K562 (cell line): Measurements from ENCODE around the gene TIGD1. TPM values are rescaled to one million over a fixed set of nuclear protein-coding genes. Genes with fewer than 3 reads are reported as not detected.

Source experiments
- ATAC-seq: fragments of 200-7000 bp; cut with Tn5 transposase; 3 replicates; pipeline ENCODE4 v1.9.1; 2020; ENCODE audit warnings: moderate library complexity
- BruUV-seq: library from RNA; stranded (reverse); fragments of 400-500 nt; replicated peaks from 2 replicates; lab custom pipeline; 2021; lab: Mats Ljungman, UMichigan
- CTCF ChIA-PET: fragments of 300-600 bp; formaldehyde crosslinking; extraction: SDS; loops from one replicate; lab custom pipeline; 2021; ENCODE audit warnings: low intra/inter-chr PET ratio; lab: Yijun Ruan, JAX
- POLR2A ChIA-PET: fragments of 300-600, 350-650 bp; sonication (Branson Sonifier 250); formaldehyde crosslinking; extraction: SDS; loops from one replicate; lab custom pipeline; 2021; ENCODE audit warnings: antibody characterized with exemption, inconsistent platforms; lab: Yijun Ruan, JAX
- DNase-seq, 4 experiments: peaks; one replicate each; pipeline versions ENCODE4 v3.0.0 to v3.0.0-alpha.2; 2011 to 2018; ENCODE audit warnings: low spot score in 3 of 4, mixed read lengths in 3 of 4; ENCODE audit errors: extremely low read depth in 1 of 4
- FAIRE-seq: peaks from 2 replicates; lab custom pipeline; 2011; peaks lifted over from hg19 to GRCh38; lab: Jason Lieb, UNC
- H2AFZ ChIP-seq: 2 replicates; pipeline ENCODE4 v1.6.0; 2011; ENCODE audit warnings: low read depth, low read length, control low read depth, inconsistent platforms
- H3K27ac ChIP-seq: fragments of 200-600 bp; 3 replicates; pipeline ENCODE4 v1.8.0; 2011; ENCODE audit warnings: low read depth, mild to moderate bottlenecking, control low read depth, inconsistent platforms, low read length, moderate library complexity, mixed read lengths; ENCODE audit errors: extremely low read depth
- H3K27me3 ChIP-seq, 2 experiments: fragments of 300-600 bp in 1 of 2; 2 replicates in 1 of 2; 3 replicates in 1 of 2; pipeline versions ENCODE4 v1.6.0 to v1.8.0; 2011; ENCODE audit warnings: inconsistent platforms in 2 of 2, low read length in 2 of 2, mild to moderate bottlenecking in 1 of 2, mixed read lengths in 1 of 2, moderate library complexity in 1 of 2; ENCODE audit not compliant: control insufficient read depth in 2 of 2, insufficient read depth in 2 of 2
- H3K36me3 ChIP-seq: fragments of 300-600 bp; 3 replicates; pipeline ENCODE4 v1.8.0; 2011; ENCODE audit warnings: mild to moderate bottlenecking, low read length, inconsistent platforms; ENCODE audit not compliant: control insufficient read depth, insufficient read depth
- H3K4me1 ChIP-seq, 2 experiments: fragments of 200-600 bp in 1 of 2; replicated peaks in 1 of 2; 2 replicates in 1 of 2; 3 replicates in 1 of 2; pipeline versions ENCODE4 v1.5.1 to v1.8.0; 2011; ENCODE audit warnings: inconsistent platforms in 2 of 2, low read length in 2 of 2, mild to moderate bottlenecking in 1 of 2, mixed read lengths in 1 of 2, moderate library complexity in 1 of 2; ENCODE audit not compliant: control insufficient read depth in 2 of 2, insufficient read depth in 2 of 2
- H3K4me2 ChIP-seq: 2 replicates; pipeline ENCODE4 v1.6.1; 2011; ENCODE audit warnings: low read length, control low read depth, inconsistent platforms, mixed read lengths; ENCODE audit not compliant: insufficient read depth
- H3K4me3 ChIP-seq: fragments of 200-600 bp; sonication (generic), shearing (Covaris generic); 2 replicates; pipeline ENCODE4 v1.5.1; 2016; ENCODE audit warnings: control low read depth, inconsistent platforms
- H3K79me2 ChIP-seq: fragments of 200-600 bp; 3 replicates; pipeline ENCODE4 v1.8.0; 2011; ENCODE audit warnings: low read length, inconsistent platforms; ENCODE audit not compliant: control insufficient read depth, insufficient read depth
- H3K9ac ChIP-seq, 2 experiments: 2 replicates each; pipeline versions ENCODE4 v1.6.0 to v1.6.1; 2011; ENCODE audit warnings: low read depth in 2 of 2, low read length in 2 of 2, control low read depth in 1 of 2, inconsistent platforms in 1 of 2, mild to moderate bottlenecking in 1 of 2, mixed read lengths in 1 of 2; ENCODE audit not compliant: insufficient read depth in 1 of 2
- H3K9me1 ChIP-seq: one replicate; pipeline ENCODE4 v1.6.0; 2011; ENCODE audit warnings: inconsistent platforms, mild to moderate bottlenecking, low read length, moderate library complexity; ENCODE audit not compliant: control insufficient read depth, insufficient read depth
- H3K9me3 ChIP-seq: replicated peaks from 2 replicates; pipeline ENCODE4 v1.5.1; 2011; ENCODE audit warnings: low read depth, low read length, inconsistent platforms; ENCODE audit not compliant: control insufficient read depth, insufficient read depth
- H4K20me1 ChIP-seq: replicated peaks from 2 replicates; pipeline ENCODE4 v1.6.1; 2011; ENCODE audit warnings: low read length, inconsistent platforms, mixed read lengths; ENCODE audit not compliant: control insufficient read depth, insufficient read depth
- ATF1 ChIP-seq, 2 experiments: fragments of 450-650 bp in 1 of 2; IDR thresholded peaks; 2 replicates each; pipeline ENCODE4 v1.6.1; 2016; ENCODE audit warnings: missing compliant biosample characterization in 1 of 2, missing genetic modification characterization in 1 of 2
- CBX5 ChIP-seq: IDR thresholded peaks from 2 replicates; pipeline ENCODE4 v1.6.1; 2014; ENCODE audit warnings: low read depth, borderline replicate concordance
- EGR1 ChIP-seq: fragments of 450-650 bp; conservative IDR thresholded peaks from 2 replicates; pipeline ENCODE4 v1.6.1; 2017; ENCODE audit warnings: mild to moderate bottlenecking
- JUND ChIP-seq, 2 experiments: IDR thresholded peaks; 2 replicates in 1 of 2; 3 replicates in 1 of 2; pipeline ENCODE4 v1.6.1; 2011; ENCODE audit warnings: borderline replicate concordance in 2 of 2, low read depth in 2 of 2, low read length in 2 of 2, improper control_type of control experiment in 1 of 2, missing biosample characterization in 1 of 2, missing genetic modification characterization in 1 of 2, missing genetic modification reagents in 1 of 2
- LEF1 ChIP-seq: fragments of 450-650 bp; IDR thresholded peaks from 2 replicates; pipeline ENCODE4 v1.6.1; 2016; ENCODE audit warnings: mild to moderate bottlenecking
- NCOA2 ChIP-seq, 2 experiments: fragments of 450-650 bp; IDR thresholded peaks; 2 replicates each; pipeline ENCODE4 v1.6.1; 2018; ENCODE audit warnings: mild to moderate bottlenecking in 2 of 2, moderate library complexity in 1 of 2; ENCODE audit not compliant: partially characterized antibody in 2 of 2
- PRPF4 ChIP-seq: fragments of 200-400 bp; formaldehyde crosslinking; IDR thresholded peaks from one replicate; pipeline ENCODE4 v1.6.1; 2017; ENCODE audit warnings: low read length, low read depth, mild to moderate bottlenecking; ENCODE audit not compliant: insufficient read depth, poor library complexity, severe bottlenecking
- RBM15 ChIP-seq: fragments of 200-400 bp; formaldehyde crosslinking; IDR thresholded peaks from 2 replicates; pipeline ENCODE4 v1.6.1; 2018; ENCODE audit warnings: mild to moderate bottlenecking, low read length, moderate library complexity; ENCODE audit not compliant: insufficient read depth
- SREBF1 ChIP-seq: fragments of 150-350 bp; IDR thresholded peaks from 2 replicates; pipeline ENCODE4 v1.6.1; 2014; ENCODE audit warnings: antibody characterized with exemption, low read depth, low read length, borderline replicate concordance
- TBP ChIP-seq: optimal IDR thresholded peaks from 2 replicates; pipeline ENCODE3; 2011; ENCODE audit warnings: low read depth, low read length, improper control_type of control experiment
- ZNF121 ChIP-seq: sonication (generic); formaldehyde crosslinking; conservative IDR thresholded peaks from 2 replicates; pipeline ENCODE4 v1.8.0; 2022; ENCODE audit warnings: missing genetic modification reagents
- ZNF408 ChIP-seq: fragments of 250-450 bp; sonication (Bioruptor Pico); IDR thresholded peaks from 2 replicates; pipeline ENCODE4 v1.4.0; 2020; ENCODE audit warnings: low read depth, mild to moderate bottlenecking, moderate library complexity
- ZNF41 ChIP-seq: fragments of 250-450 bp; sonication (Bioruptor Pico); conservative IDR thresholded peaks from 2 replicates; pipeline ENCODE4 v1.4.0; 2020; ENCODE audit warnings: mild to moderate bottlenecking
- WGBS: fragments of 100-300 bp; shearing (Covaris generic); methylation state at CpG from one replicate; pipeline ENCODE4 v1.1.6; 2016; ENCODE audit warnings: low coverage, mixed read lengths; ENCODE audit not compliant: insufficient coverage; ENCODE audit errors: missing lambda C conversion rate; 5-methylcytosine and 5-hydroxymethylcytosine counted together
- in situ Hi-C: fragments of 300-500 bp; cut with MboI; formaldehyde crosslinking; loops from 4 replicates; pipeline ENCODE4 v1.15.0; 2018; ENCODE audit warnings: inconsistent platforms, mixed read lengths
- intact Hi-C: fragments of 100-400 bp; cut with micrococcal nuclease; formaldehyde crosslinking; loops from 2 replicates; pipeline ENCODE4 v1.14.2; 2022
- polyA plus RNA-seq, 8 experiments: library from polyadenylated mRNA; depleted of rRNA in 4 of 8; stranded (reverse) in 5 of 8; unstranded in 3 of 8; fragments of >200 nt; fragmentation: Nextera tagmentation in 2 of 8; fragmentation: Illumina TruSeq in 1 of 8; extraction: Ambion mirVana in 2 of 8; extraction: Trizol in 1 of 8; gene quantifications; 2 replicates each; pipeline versions ENCODE4 v1.2.1 to v1.2.3, GENCODE V29; 2011 to 2014; ENCODE audit warnings: inconsistent platforms in 1 of 8, missing spikeins in 1 of 8
- total RNA-seq, 7 experiments: library from RNA; depleted of rRNA in 6 of 7; stranded (reverse); fragments of >200 nt in 6 of 7; fragmentation: Illumina TruSeq in 2 of 7; extraction: Trizol in 2 of 7; gene quantifications; 2 replicates each; pipeline versions ENCODE4 v1.2.1 to v1.2.3, GENCODE V29; 2011 to 2021; ENCODE audit warnings: low replicate concordance in 1 of 7
- TF ChIP-seq, protein P1 (sequence below): fragments of 200-800 bp; sonication (Bioruptor generic); IDR thresholded peaks from 2 replicates; pipeline ENCODE4 v1.6.1; 2017; ENCODE audit warnings: missing genetic modification characterization, missing compliant biosample characterization
- TF ChIP-seq, protein P2 (sequence below): fragments of 450-650 bp; conservative IDR thresholded peaks from 2 replicates; pipeline ENCODE4 v1.6.1; 2016; ENCODE audit warnings: missing genetic modification characterization, low read depth, mild to moderate bottlenecking, missing compliant biosample characterization, moderate library complexity
- TF ChIP-seq, protein P3 (sequence below): sonication (generic); formaldehyde crosslinking; IDR thresholded peaks from 2 replicates; pipeline ENCODE4 v1.8.1; 2022; ENCODE audit warnings: missing genetic modification reagents

Gene TIGD1
- total and polyA plus RNA-seq, 9 of the 15 experiments (the other 6 are each of a cell fraction or from before 2014, with no cell fraction given): 2.0 to 10.1 (median 6.6) TPM

DNA sequence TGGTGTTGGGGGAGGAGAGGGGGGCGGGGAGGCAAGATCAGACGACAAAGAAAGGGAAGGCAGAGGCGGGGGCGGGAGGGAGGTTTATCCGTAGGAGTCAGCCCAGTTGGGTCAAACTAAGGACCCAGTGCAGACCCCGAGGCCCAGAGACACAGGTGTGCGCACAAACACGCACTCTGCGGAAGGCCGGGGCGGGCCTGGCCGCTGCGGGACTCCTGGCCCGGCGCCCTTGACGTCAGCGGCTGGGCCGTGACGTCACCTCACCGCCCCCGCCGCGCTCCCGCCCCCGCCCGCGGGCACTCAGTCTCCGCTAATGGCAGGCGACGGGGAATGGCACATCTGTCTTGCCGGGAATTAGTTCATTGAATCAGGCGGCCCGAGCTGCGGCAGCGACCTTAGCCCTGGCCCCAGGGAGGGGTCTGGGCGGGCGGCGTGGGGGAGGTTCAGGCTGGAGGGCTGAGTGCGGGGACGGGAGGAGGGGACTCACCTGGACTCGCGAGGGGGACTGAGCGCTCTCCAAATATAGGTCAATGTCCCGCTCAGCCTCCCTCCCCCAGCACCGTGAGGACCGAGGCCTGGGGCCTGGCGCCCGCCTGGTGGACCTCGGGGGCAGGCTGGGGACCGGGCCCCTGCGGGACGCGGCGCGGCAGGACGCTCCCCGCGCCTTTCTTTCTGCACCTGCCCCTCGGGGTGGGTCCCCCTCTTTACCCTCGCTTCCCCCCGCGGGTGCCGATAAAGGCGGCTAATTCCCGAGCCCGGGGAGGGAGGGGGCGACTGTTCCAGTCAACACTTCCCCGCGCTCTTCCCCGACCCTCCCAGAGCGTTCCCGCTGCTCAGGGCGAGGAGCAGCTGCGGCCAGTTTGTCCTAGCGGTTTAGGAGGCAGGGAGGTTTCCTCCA, 47.2 kb downstream of the TIGD1 start (continued):
- TF ChIP-seq ATF1 (CRISPR knock-in tag; IDR thresholded peaks at IDR 0.05): no peak
- TF ChIP-seq ATF1 (tag; IDR thresholded peaks at IDR 0.05): peak; percentile 89
- TF ChIP-seq ZNF121 (CRISPR knock-in tag): no peak
- TF ChIP-seq, protein P1, sequence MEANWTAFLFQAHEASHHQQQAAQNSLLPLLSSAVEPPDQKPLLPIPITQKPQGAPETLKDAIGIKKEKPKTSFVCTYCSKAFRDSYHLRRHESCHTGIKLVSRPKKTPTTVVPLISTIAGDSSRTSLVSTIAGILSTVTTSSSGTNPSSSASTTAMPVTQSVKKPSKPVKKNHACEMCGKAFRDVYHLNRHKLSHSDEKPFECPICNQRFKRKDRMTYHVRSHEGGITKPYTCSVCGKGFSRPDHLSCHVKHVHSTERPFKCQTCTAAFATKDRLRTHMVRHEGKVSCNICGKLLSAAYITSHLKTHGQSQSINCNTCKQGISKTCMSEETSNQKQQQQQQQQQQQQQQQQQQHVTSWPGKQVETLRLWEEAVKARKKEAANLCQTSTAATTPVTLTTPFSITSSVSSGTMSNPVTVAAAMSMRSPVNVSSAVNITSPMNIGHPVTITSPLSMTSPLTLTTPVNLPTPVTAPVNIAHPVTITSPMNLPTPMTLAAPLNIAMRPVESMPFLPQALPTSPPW (CRISPR knock-in tag): peak; percentile 62
- no peak for TF ChIP-seq NCOA2 (IDR thresholded peaks at IDR 0.05; ENCODE audit: partially characterized antibody in 2 of 2)
- no peak for TF ChIP-seq PRPF4
- TF ChIP-seq, all 486 proteins: peak for 8

DNA sequence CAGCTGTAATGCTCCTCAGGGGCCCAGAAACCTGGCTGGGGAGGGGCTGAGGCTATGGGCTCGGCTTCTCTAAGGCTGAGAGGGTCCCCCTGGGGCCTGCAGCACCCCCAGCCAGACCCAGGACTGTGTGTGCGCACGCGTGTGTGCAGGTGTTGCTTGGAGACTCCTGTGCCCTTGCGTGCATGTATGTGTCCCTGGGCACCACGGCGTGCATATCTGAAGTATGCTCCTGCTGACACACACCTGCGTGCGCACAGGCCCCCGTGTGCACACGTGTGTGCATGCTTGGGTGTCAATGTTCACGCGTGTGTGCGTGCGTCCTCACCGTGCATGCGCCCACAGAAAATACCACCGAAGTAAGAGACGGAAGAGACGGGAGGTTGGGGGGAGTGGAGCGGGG, 47.8 kb downstream of the TIGD1 start:
- Histone ChIP-seq H2AFZ (no peak overlapping the region), H3K27ac (no peak overlapping the region), H3K27me3 (peaks cover 3 to 44% of the 10 kb centered on the region in 2 experiments; a peak in 2 of 5 replicates), H3K36me3 (no peaks in the 10 kb centered on the region), H3K9me1 (no peaks in the 10 kb centered on the region), H3K9me3 (no peaks in the 10 kb centered on the region), H3K9ac (no peak overlapping the region; a peak in 1 of 4 replicates), H3K4me1 (peaks cover 0 to 13% of the 10 kb centered on the region in 2 experiments; a peak in 2 of 5 replicates), H3K4me2 (no peak overlapping the region), H3K79me2 (no peaks in the 10 kb centered on the region), H3K4me3 (no peak overlapping the region), H4K20me1 (no peaks in the 10 kb centered on the region)
- ATAC-seq: no peak
- in situ Hi-C loops (no loop called here), intact Hi-C loops (no loop called here)
- no peak for DNase-seq
- ChIA-PET CTCF (no interaction called here), POLR2A (no interaction called here)
- no peak for FAIRE-seq
- WGBS: 45% methylated on average over 10 of the region's 21 CpGs
- BruUV-seq: no TSS peak
- TF ChIP-seq JUND (IDR thresholded peaks at IDR 0.05; ENCODE audit: borderline replicate concordance, low read depth, low read length): no peak
- no peak for TF ChIP-seq JUND (tag; IDR thresholded peaks at IDR 0.05; ENCODE audit: borderline replicate concordance, low read depth, low read length)
- TF ChIP-seq ZNF408 (CRISPR knock-in tag): no peak
- TF ChIP-seq, protein P2, sequence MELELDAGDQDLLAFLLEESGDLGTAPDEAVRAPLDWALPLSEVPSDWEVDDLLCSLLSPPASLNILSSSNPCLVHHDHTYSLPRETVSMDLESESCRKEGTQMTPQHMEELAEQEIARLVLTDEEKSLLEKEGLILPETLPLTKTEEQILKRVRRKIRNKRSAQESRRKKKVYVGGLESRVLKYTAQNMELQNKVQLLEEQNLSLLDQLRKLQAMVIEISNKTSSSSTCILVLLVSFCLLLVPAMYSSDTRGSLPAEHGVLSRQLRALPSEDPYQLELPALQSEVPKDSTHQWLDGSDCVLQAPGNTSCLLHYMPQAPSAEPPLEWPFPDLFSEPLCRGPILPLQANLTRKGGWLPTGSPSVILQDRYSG (tag): no peak
- TF ChIP-seq LEF1: no peak
- no peak for TF ChIP-seq TBP
- no peak for TF ChIP-seq ZNF41
- TF ChIP-seq, protein P3, sequence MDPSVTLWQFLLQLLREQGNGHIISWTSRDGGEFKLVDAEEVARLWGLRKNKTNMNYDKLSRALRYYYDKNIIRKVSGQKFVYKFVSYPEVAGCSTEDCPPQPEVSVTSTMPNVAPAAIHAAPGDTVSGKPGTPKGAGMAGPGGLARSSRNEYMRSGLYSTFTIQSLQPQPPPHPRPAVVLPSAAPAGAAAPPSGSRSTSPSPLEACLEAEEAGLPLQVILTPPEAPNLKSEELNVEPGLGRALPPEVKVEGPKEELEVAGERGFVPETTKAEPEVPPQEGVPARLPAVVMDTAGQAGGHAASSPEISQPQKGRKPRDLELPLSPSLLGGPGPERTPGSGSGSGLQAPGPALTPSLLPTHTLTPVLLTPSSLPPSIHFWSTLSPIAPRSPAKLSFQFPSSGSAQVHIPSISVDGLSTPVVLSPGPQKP (CRISPR knock-in tag): no peak
- no peak for TF ChIP-seq RBM15
- no peak for TF ChIP-seq SREBF1
- TF ChIP-seq EGR1: no peak
- TF ChIP-seq CBX5: no peak
